Stomach (tissue), 9 donors: ENCODE data around the gene TIGD1. TPM values are rescaled to one million over a fixed set of nuclear protein-coding genes. Genes with fewer than 3 reads are reported as not detected.

Source experiments
- DNase-seq, 2 donors: peaks; one replicate each; pipeline versions ENCODE4 v3.0.0 to v3.0.0-alpha.2; 2013 to 2019
- H3K27ac ChIP-seq, 5 donors: fragments of 200-600 bp in 4 of 5; sonication (generic) in 4 of 5; one replicate each; pipeline ENCODE4 v1.5.1; 2013 to 2019; ENCODE audit warnings: mild to moderate bottlenecking in 1 of 5, moderate library complexity in 1 of 5
- H3K27me3 ChIP-seq, 3 donors: fragments of 200-600 bp; sonication (generic); one replicate each; pipeline ENCODE4 v1.5.1; 2017 to 2019; ENCODE audit warnings: mixed run types in 1 of 3
- H3K36me3 ChIP-seq, 4 donors: fragments of 200-600 bp; sonication (generic); 1 replicate in 3 of 4; 2 replicates in 1 of 4; pipeline ENCODE4 v1.5.1; 2016 to 2019
- H3K4me1 ChIP-seq, 4 donors: fragments of 200-600 bp; sonication (generic); one replicate each; pipeline ENCODE4 v1.5.1; 2016 to 2019
- H3K4me3 ChIP-seq, 4 donors: fragments of 200-600 bp; sonication (generic) in 3 of 4; one replicate each; pipeline ENCODE4 v1.5.1; 2016 to 2019; ENCODE audit warnings: mild to moderate bottlenecking in 1 of 4
- H3K9me3 ChIP-seq, 4 donors: fragments of 200-600 bp; sonication (generic); one replicate each; pipeline ENCODE4 v1.5.1; 2016 to 2019
- EP300 ChIP-seq: sonication (generic); formaldehyde crosslinking; IDR thresholded peaks from one replicate; pipeline ENCODE4 v1.6.1; 2017; ENCODE audit warnings: antibody characterized with exemption
- POLR2A ChIP-seq, 4 donors: fragments of 450-650 bp; IDR thresholded peaks; one replicate each; pipeline ENCODE4 v1.6.1; 2016; ENCODE audit warnings: antibody characterized with exemption in 4 of 4, control low read depth in 2 of 4, mild to moderate bottlenecking in 1 of 4, moderate library complexity in 1 of 4
- POLR2AphosphoS5 ChIP-seq, 3 donors: sonication (generic); formaldehyde crosslinking; IDR thresholded peaks; one replicate each; pipeline ENCODE4 v1.6.1; 2016; ENCODE audit warnings: antibody characterized with exemption in 3 of 3
- WGBS, 5 donors: extraction: QIAGEN DNeasy Blood & Tissue Kit in 3 of 5; methylation state at CpG; one replicate each; pipeline versions ENCODE4 v1.1.5 to v1.1.7; 2013 to 2018; 5-methylcytosine and 5-hydroxymethylcytosine counted together
- intact Hi-C: fragments of 100-400 bp; cut with DNase I; formaldehyde crosslinking; loops from one replicate; pipeline ENCODE4 v1.15.1; 2023; ENCODE audit warnings: low total_unique reads
- polyA plus RNA-seq, 3 donors: library from polyadenylated mRNA; stranded (reverse); fragments of 200-250 nt; gene quantifications; one replicate each; pipeline ENCODE4 v1.2.3, GENCODE V29; 2013
- total RNA-seq, 5 donors: library from RNA; depleted of rRNA; stranded (reverse); fragments of >200 nt; gene quantifications; one replicate each; pipeline versions ENCODE4 v1.1.0 to v1.2.3, GENCODE V29; 2014 to 2016
- TF ChIP-seq, protein P1 (sequence below), 7 experiments: fragments of 450-650 bp in 4 of 7; fragments of 200-600 bp in 3 of 7; sonication (generic) in 3 of 7; IDR thresholded peaks; one replicate each; pipeline ENCODE4 v1.5.1; 2016 to 2019; ENCODE audit warnings: antibody characterized with exemption in 7 of 7, control low read depth in 2 of 7, mild to moderate bottlenecking in 1 of 7
- donor health status: healthy with polysubstance abuse.
- donor health status: Bipolar disorder and iron deficiency.
- donor health status: healthy.

TIGD1 gene
- total and polyA plus RNA-seq, 8 donors = 1.2 to 14.5 (median 6.1) TPM

DNA sequence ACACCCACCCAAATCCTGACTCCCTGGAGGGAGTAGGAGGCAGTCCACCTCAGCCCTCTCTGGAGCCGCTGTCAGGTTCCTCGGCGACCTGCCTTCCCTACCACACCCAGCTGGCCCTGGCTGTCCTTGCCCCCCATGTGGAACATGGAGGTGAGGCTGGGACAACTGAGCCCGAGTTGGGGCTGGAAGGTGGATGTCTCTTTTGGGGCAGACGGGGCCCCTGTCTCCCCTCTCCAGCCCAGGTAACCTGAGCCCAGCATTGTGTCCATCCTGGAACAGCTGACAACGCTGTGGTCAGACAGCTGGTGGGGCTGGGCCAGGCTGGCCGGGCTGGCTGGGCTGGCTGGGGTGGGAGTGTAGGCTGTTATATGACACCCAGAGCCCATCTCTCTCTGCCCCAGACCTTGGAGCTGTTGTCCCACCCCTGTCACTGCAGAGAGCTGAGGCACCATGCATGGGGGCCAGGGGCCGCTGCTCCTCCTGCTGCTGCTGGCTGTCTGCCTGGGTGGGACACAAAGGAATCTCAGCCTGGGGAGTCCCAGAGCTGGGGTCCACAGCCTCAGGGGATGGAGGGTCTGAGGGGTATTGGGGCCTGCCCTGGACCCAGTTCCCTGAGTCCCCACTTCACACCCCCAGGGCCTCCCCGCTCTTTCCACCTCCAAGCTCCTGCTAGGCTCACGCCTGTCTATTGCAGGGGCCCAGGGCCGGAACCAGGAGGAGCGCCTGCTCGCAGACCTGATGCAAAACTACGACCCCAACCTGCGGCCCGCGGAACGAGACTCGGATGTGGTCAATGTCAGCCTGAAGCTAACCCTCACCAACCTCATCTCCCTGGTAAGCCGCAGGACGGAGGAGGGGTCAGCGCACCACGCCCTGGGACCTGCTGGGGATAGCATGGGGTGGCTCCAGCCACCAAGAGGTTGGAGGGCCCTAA lies 10.8 kb downstream of the TIGD1 start, which contains the start of gene CHRNG:
TSS of gene CHRNG (plus strand) at position 395 of the 934 bp plus-strand sequence. CDS start at position 451, 56 bp downstream.
- intact Hi-C loops = no loop called here

DNA sequence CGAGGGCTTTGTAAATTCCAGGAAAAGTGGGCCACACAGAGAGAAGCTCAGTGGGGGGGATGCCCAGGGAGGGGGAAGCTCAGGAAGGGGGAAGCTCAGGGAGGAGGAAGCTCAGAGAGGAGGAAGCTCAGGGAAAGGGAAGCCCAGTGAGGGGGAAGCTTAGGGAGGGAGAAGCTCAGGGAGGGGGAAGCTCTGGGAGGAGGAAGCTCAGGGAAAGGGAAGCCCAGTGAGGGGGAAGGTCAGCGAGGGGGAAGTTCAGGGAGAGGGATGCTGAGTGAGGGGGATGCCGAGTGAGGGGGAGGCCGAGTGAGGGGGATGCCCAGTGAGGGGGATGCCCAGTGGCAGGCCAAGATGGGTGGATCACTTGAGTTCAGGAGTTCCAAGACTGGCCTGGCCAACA lies 11.7 kb downstream of the TIGD1 start:
- DNase-seq = peak in 1 of 2 donors; percentile 20
- Histone ChIP-seq H3K27me3 (peaks cover 0 to 65% (median 0%) of the 10 kb centered on the region in 3 donors), H3K9me3 (peaks cover 0 to 10% (median 3%) of the 10 kb centered on the region in 4 donors), H3K4me3 (no peak overlapping the region), H3K4me1 (peaks cover 0 to 12% (median 10%) of the 10 kb centered on the region in 4 donors), H3K36me3 (no peaks in the 10 kb centered on the region), H3K27ac (no peak overlapping the region)
- 21 to 72% (median 53%) methylated on average over 4 of the region's 4 CpGs for WGBS, 5 donors
- intact Hi-C loops = no loop called here
- TF ChIP-seq POLR2A (IDR thresholded peaks at IDR 0.05) = no peak
- TF ChIP-seq, protein P1, sequence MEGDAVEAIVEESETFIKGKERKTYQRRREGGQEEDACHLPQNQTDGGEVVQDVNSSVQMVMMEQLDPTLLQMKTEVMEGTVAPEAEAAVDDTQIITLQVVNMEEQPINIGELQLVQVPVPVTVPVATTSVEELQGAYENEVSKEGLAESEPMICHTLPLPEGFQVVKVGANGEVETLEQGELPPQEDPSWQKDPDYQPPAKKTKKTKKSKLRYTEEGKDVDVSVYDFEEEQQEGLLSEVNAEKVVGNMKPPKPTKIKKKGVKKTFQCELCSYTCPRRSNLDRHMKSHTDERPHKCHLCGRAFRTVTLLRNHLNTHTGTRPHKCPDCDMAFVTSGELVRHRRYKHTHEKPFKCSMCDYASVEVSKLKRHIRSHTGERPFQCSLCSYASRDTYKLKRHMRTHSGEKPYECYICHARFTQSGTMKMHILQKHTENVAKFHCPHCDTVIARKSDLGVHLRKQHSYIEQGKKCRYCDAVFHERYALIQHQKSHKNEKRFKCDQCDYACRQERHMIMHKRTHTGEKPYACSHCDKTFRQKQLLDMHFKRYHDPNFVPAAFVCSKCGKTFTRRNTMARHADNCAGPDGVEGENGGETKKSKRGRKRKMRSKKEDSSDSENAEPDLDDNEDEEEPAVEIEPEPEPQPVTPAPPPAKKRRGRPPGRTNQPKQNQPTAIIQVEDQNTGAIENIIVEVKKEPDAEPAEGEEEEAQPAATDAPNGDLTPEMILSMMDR (IDR thresholded peaks at IDR 0.05) = no peak
- TF ChIP-seq EP300 = no peak
- TF ChIP-seq POLR2AphosphoS5 (IDR thresholded peaks at IDR 0.05) = no peak

More for the DNA sequence above, 10.8 kb downstream of the TIGD1 start, which contains the start of gene CHRNG:
- peaks cover 0 to 59% (median 0%) of the 10 kb centered on the region in 3 donors for H3K27me3 ChIP-seq
- DNase-seq = peak in 1 of 2 donors; percentile 24
- WGBS, 5 donors = 59 to 77% (median 63%) methylated on average over 19 to 23 of the region's 23 CpGs
- H3K4me3 ChIP-seq = no peak within 1 kb of the TSS
- H3K9me3 ChIP-seq = peaks cover 0 to 10% (median 3%) of the 10 kb centered on the region in 4 donors
- H3K4me1 ChIP-seq = peaks cover 0 to 12% (median 10%) of the 10 kb centered on the region in 4 donors
- TF ChIP-seq POLR2A (IDR thresholded peaks at IDR 0.05) (no peak), POLR2AphosphoS5 (IDR thresholded peaks at IDR 0.05) (no peak), EP300 (no peak)
- TF ChIP-seq, protein P1 (IDR thresholded peaks at IDR 0.05) = no peak
- H3K27ac ChIP-seq = no peak within 1 kb of the TSS
- peaks cover 0 to 4% (median 0%) of the 10 kb centered on the region in 4 donors for H3K36me3 ChIP-seq

DNA sequence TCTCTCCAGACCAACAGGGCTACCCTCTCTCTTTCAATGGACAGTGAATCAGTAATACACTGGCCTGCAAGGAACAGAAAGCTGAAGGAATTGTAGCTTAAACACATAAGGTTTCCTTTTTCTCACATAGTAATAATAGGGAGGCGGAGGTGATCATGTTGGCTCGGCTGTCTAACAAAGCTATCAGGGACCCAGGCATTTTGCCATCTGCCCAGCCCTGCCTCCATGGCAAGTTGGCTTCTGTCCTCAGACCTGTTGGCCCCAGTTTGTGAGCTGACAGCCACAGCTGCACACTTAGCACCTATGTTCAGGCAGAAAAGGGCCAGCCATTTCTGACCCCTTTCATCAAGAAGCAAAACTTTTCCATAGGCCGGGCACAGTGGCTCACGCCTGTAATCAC lies 12.9 kb downstream of the TIGD1 start:
- H3K4me3 ChIP-seq = no peak overlapping the region
- peak in 1 of 3 donors; percentile 32 for TF ChIP-seq POLR2AphosphoS5 (IDR thresholded peaks at IDR 0.05)
- TF ChIP-seq, protein P1 (IDR thresholded peaks at IDR 0.05) = no peak
- intact Hi-C loops = no loop called here
- H3K36me3 ChIP-seq = no peaks in the 10 kb centered on the region
- H3K27me3 ChIP-seq = peaks cover 0 to 66% (median 0%) of the 10 kb centered on the region in 3 donors
- WGBS, 5 donors = 33 to 66% (median 49%) methylated on average over 4 of the region's 4 CpGs
- DNase-seq = peak in 1 of 2 donors; percentile 90
- peaks cover 0 to 10% (median 3%) of the 10 kb centered on the region in 4 donors for H3K9me3 ChIP-seq
- H3K4me1 ChIP-seq = peaks cover 0 to 12% (median 10%) of the 10 kb centered on the region in 4 donors
- H3K27ac ChIP-seq = peak overlapping the region; percentile 31 to 70 (median 57)

DNA sequence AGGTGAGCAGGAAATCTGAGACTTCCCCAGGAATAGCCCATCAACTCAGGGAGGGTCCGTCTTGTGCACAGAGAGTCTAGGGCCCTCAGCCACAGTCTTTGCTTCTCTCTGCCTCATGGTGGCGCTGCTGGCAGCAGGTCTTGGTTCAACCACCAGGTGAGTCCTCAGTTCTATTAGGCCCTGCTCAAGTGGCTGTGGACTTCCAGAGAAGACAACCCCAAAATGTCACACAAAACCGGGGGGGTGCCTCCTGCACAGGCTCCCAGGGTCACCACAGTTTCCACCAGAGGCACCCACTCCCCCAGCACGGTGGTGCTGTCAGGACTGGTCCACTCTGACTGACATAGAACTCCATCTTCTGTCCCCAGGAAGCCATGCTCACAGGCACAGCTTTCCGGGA lies 13.3 kb downstream of the TIGD1 start:
- no peak overlapping the region for H3K4me3 ChIP-seq
- H3K36me3 ChIP-seq = no peaks in the 10 kb centered on the region
- 36 to 52% (median 45%) methylated on average over 3 to 5 of the region's 5 CpGs for WGBS, 5 donors
- TF ChIP-seq POLR2AphosphoS5 (IDR thresholded peaks at IDR 0.05) = no peak
- TF ChIP-seq, protein P1 (IDR thresholded peaks at IDR 0.05) = peak in 3 of 7 experiments; percentile 23 to 50 (median 37)
- no peak for TF ChIP-seq POLR2A (IDR thresholded peaks at IDR 0.05)
- no peak for TF ChIP-seq EP300
- peaks cover 0 to 66% (median 0%) of the 10 kb centered on the region in 3 donors for H3K27me3 ChIP-seq
- H3K4me1 ChIP-seq = peaks cover 0 to 12% (median 10%) of the 10 kb centered on the region in 4 donors
- peaks cover 0 to 10% (median 3%) of the 10 kb centered on the region in 4 donors for H3K9me3 ChIP-seq
- peak overlapping the region; percentile 31 to 70 (median 57) for H3K27ac ChIP-seq
- intact Hi-C loops = no loop called here
- DNase-seq = no peak
